DOHH2 (cell line): ENCODE results near the gene EXOSC5.

Source experiments
- H3F3A ChIP-seq: fragments of 200-600 bp; sonication (generic), shearing (Covaris generic); 2 replicates; pipeline ENCODE4 v1.6.0; 2016; ENCODE audit warnings: antibody characterized with exemption, mild to moderate bottlenecking; ENCODE audit not compliant: control insufficient read depth, insufficient read depth
- H3K27ac ChIP-seq: fragments of 200-600 bp; sonication (generic); 2 replicates; pipeline ENCODE4 v1.5.1; 2014; ENCODE audit warnings: low read depth, mild to moderate bottlenecking, low read length, moderate library complexity
- H3K27me3 ChIP-seq: fragments of 200-600 bp; sonication (generic); 2 replicates; pipeline ENCODE4 v1.6.1; 2014; ENCODE audit warnings: mild to moderate bottlenecking, low read length, mixed read lengths; ENCODE audit not compliant: control insufficient read depth
- H3K36me3 ChIP-seq: fragments of 200-600 bp; sonication (generic); 2 replicates; pipeline ENCODE4 v1.6.1; 2014; ENCODE audit warnings: mild to moderate bottlenecking, low read length, moderate library complexity, mixed read lengths; ENCODE audit not compliant: control insufficient read depth
- H3K4me1 ChIP-seq: fragments of 200-600 bp; sonication (generic); 2 replicates; pipeline ENCODE4 v1.6.1; 2014; ENCODE audit warnings: mild to moderate bottlenecking, low read length, mixed read lengths; ENCODE audit not compliant: control insufficient read depth
- H3K4me2 ChIP-seq: fragments of 200-600 bp; sonication (generic); 2 replicates; pipeline ENCODE4 v1.6.0; 2014; ENCODE audit warnings: mild to moderate bottlenecking, low read length, moderate library complexity
- H3K4me3 ChIP-seq: fragments of 200-600 bp; sonication (generic); 2 replicates; pipeline ENCODE4 v1.5.1; 2014; ENCODE audit warnings: mild to moderate bottlenecking, low read length, mixed read lengths
- H3K79me2 ChIP-seq: fragments of 200-600 bp; sonication (generic); 2 replicates; pipeline ENCODE4 v1.6.1; 2014; ENCODE audit warnings: mild to moderate bottlenecking, low read length, mixed read lengths; ENCODE audit not compliant: control insufficient read depth
- H3K9me2 ChIP-seq: fragments of 200-600 bp; sonication (generic); replicated peaks from 2 replicates; pipeline ENCODE4 v1.6.1; 2014; ENCODE audit warnings: mild to moderate bottlenecking, low read length, mixed read lengths; ENCODE audit not compliant: control insufficient read depth
- H3K9me3 ChIP-seq: fragments of 200-600 bp; sonication (generic); 2 replicates; pipeline ENCODE4 v1.6.1; 2014; ENCODE audit warnings: antibody characterized with exemption, low read length, mixed read lengths; ENCODE audit not compliant: control insufficient read depth, insufficient read depth
- H4K20me1 ChIP-seq: fragments of 200-600 bp; sonication (generic); 2 replicates; pipeline ENCODE4 v1.6.0; 2014; ENCODE audit warnings: low read depth, mild to moderate bottlenecking, antibody characterized with exemption, low read length, moderate library complexity; ENCODE audit not compliant: control insufficient read depth, insufficient read depth
- CTCF ChIP-seq: fragments of 200-600 bp; sonication (generic); IDR thresholded peaks from one replicate; pipeline ENCODE4 v1.5.1; 2014; ENCODE audit warnings: antibody characterized with exemption, mild to moderate bottlenecking, low read depth, low read length; ENCODE audit not compliant: poor library complexity, severe bottlenecking
- EZH2phosphoT487 ChIP-seq: fragments of 200-600 bp; sonication (generic); IDR thresholded peaks from 2 replicates; pipeline ENCODE4 v1.6.1; 2017; ENCODE audit warnings: borderline replicate concordance, mild to moderate bottlenecking, antibody characterized with exemption, low read length, moderate library complexity, mixed read lengths

EXOSC5 gene

GRCh38 chr19:41356984-41357739 is 40.0 kb downstream of the EXOSC5 start:
- peaks cover 5% of the 10 kb centered on the region for H3K4me1 ChIP-seq
- no peaks in the 10 kb centered on the region for H3K9me2 ChIP-seq
- TF ChIP-seq CTCF (no peak), EZH2phosphoT487 (no peak)
- no peak overlapping the region for H3K4me2 ChIP-seq
- no peaks in the 10 kb centered on the region for H3K9me3 ChIP-seq
- no peaks in the 10 kb centered on the region for H3F3A ChIP-seq
- H3K4me3 ChIP-seq = no peak overlapping the region
- H3K36me3 ChIP-seq = peaks cover 9% of the 10 kb centered on the region
- no peak overlapping the region for H3K27ac ChIP-seq
- H3K79me2 ChIP-seq = peaks cover 18% of the 10 kb centered on the region
- no peaks in the 10 kb centered on the region for H3K27me3 ChIP-seq
- H4K20me1 ChIP-seq = no peaks in the 10 kb centered on the region

- no peak overlapping the region for H3K27ac ChIP-seq
These were observed 41.4 kb downstream of the EXOSC5 start for GRCh38 chr19:41355802-41356201.

GRCh38 chr19:41355035-41355434 is 42.1 kb downstream of the EXOSC5 start:
- H4K20me1 ChIP-seq = peaks cover 8% of the 10 kb centered on the region; the same call in 1 of the 2 replicates
- H3K79me2 ChIP-seq = peaks cover 40% of the 10 kb centered on the region
- H3K9me3 ChIP-seq = no peaks in the 10 kb centered on the region
- peaks cover 16% of the 10 kb centered on the region for H3K4me1 ChIP-seq
- no peaks in the 10 kb centered on the region for H3K27me3 ChIP-seq
- H3K36me3 ChIP-seq = peaks cover 27% of the 10 kb centered on the region
- H3K4me3 ChIP-seq = no peak overlapping the region
- H3K4me2 ChIP-seq = no peak overlapping the region
- no peak for TF ChIP-seq EZH2phosphoT487
- no peak for TF ChIP-seq CTCF
- no peak overlapping the region for H3K27ac ChIP-seq
- H3F3A ChIP-seq = no peaks in the 10 kb centered on the region
- no peaks in the 10 kb centered on the region for H3K9me2 ChIP-seq

More at GRCh38 chr19:41355802-41356201, 41.4 kb downstream of the EXOSC5 start:
- peaks cover 32% of the 10 kb centered on the region for H3K79me2 ChIP-seq
- H4K20me1 ChIP-seq = peaks cover 4% of the 10 kb centered on the region; the same call in 1 of the 2 replicates
- H3K4me3 ChIP-seq = no peak overlapping the region
- no peaks in the 10 kb centered on the region for H3K27me3 ChIP-seq
- H3K9me2 ChIP-seq = no peaks in the 10 kb centered on the region
- H3K9me3 ChIP-seq = no peaks in the 10 kb centered on the region
- H3K4me2 ChIP-seq = no peak overlapping the region
- peaks cover 9% of the 10 kb centered on the region for H3K4me1 ChIP-seq
- TF ChIP-seq EZH2phosphoT487 (no peak), CTCF (no peak)
- H3F3A ChIP-seq = no peaks in the 10 kb centered on the region
- H3K36me3 ChIP-seq = peaks cover 23% of the 10 kb centered on the region
